ENCODE measurements around the gene CLIC4.

The CLIC4 gene

GRCh38 chr1:24862775-24863483 is 117.7 kb downstream of the CLIC4 start:
- DNase-seq: no peak

DNA sequence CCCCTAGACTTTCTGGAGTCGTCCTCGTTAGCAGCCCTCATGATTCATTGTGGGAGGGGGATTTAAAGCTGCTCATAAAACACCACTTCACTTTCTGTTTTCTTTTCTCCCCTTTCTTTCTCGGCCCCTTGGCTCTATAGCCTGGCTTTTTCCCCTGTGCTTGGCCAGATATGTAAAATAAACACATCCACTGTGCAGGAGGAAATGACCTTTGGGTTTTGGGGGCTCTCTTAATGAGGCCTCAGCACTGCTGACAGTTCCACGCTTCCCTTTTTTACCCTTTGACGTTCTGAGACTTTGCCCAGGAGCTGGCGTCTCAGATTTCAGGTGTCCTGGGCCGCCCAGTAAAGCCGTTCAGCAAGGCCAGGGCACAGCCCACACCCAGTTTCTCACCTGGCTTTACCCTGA is 119.1 kb downstream of the CLIC4 start:
- DNase-seq: no peak

DNA sequence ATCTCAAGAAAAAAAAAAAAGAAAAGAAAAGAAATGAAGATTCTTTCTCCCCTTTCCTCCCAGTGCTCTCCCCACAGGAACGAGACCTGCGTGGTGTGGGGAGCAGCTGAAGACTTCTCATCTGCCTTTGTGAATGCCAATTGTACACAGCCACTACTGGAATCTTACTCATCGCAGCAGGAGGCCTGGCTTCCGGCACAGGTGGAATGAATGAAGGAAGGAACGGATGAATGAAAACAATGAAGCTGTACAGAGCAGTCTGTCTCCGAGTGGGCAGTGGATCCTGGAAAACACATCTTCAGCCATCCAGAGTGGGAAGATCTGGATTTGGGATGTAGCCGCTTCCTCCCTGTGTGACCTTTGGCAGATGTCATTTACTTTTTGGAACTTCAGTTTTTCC is 119.9 kb downstream of the CLIC4 start:
- DNase-seq: no peak

- DNase-seq: no peak
These were observed 120.3 kb downstream of the CLIC4 start for GRCh38 chr1:24865587-24865986.

DNA sequence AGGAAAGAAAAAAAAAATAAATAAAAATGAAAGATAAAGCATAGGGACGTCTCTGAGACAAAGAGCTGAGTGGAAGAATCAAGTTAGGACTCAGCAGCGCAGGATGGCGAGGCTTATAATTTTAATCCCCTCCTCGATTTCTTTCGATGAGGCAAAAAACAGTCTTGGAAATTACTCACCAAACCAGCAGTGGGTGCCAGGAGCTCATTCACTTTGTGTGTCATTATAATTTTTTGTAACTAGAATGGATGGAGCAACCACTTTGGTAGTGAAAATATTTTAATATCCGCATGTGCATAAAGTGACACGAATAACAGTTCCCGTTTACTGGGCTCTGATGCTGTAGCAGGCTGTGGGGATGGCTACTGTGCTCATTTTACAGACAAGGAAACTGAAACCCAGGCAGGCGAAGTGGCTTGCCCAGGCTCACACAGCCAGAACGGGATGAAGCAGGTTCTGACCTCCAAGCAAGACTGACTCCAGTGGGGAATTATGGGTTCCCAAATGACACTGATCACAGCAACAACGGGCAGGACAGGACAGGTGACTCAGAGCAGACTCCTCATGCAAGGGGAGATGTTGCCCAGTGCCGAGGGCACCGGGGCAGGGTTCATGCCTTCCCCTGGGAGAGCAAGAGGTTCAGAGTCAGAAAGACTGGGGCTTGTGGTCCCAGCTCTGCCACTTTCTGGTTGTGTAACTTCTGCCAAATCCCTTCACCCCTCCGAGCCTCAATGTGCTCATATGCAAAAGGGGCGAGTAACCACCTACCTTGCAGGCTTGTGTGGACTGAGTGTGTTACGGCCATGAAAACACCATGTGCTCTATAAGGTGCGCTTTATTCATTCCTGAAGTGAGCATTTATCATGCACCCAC is 121.2 kb downstream of the CLIC4 start:
- no peak for DNase-seq

DNA sequence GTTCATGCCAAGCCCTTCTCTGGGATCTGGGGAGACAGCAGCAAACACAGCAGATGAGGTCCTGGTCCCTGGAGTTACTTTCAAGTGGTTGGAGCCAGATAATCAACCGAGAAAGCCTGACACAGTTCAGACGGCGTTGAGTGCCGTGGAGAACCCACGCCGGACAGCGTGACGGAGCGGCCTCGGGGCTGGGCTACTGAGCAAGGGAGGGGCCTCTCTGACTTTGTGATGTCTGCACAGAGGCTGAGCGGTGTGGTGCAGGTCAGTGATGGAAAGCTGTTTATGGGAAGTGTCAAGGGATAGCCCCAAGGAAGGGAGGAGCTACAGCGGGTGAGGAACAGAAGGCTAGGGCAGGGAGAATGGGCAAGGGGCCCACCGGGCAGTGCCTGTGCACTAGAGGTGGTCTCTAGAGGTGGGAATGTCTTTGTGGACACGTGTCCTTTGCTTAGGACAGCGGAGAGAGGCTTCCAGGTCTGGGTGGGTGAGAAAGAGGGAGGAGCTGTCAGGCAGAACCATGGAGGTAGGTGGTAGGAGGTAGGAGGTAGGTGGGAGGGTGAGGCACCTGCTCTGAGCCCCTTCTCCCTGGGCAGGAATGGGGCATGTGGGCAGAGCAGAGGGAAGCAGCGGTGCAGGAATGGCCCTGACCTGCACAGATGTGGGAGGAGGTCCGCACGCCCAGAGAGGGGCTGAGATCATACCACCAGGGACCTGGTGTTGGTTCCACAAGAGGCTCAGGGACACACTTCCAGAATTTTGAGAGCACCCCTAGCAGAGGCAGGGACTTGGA is 122.0 kb downstream of the CLIC4 start:
- DNase-seq: no peak

DNA sequence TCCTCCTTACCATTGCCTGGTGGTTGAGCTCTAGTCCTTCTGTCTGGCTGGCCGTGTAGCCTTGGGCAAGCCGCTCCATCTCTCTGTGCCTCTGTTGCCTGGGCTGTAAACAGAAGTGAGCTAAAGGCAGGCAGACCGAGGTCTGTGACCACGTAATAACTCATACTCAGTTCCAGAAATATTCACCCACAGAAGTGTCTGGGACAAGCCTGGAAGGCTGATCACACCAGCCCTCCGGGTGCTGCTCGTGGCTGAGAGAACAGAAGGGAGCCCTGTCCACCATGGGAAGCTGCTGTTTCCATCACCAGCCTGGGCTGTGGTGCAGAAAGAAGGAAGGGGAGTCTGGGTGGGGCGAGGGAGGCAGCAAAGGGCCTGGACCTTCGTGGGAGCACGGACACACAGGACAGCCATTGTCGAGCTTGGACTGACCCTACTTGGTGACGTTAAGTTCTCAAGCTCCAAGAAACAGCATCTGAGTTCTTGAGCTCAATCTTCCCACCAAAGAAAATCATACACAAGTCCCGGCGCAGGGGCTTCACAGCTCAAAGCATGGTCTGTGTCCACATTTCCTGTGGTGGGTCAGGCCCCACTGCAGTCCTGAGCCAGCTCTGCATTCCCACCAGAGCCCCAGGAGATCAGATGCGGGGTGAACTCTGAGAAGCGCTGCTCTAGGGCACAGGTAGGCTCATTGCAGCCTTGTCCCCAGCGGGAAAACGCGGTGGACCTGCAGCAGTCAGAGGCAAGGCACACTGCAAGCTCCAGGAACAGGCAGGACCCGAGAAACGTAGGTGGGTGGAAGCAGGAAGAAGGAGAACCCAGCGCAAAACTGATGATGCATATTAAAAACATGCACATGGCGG is 123.0 kb downstream of the CLIC4 start:
- no peak for DNase-seq

GRCh38 chr1:24870551-24871195 is 125.4 kb downstream of the CLIC4 start:
- peak in 1 of 2 donors; percentile 40 for DNase-seq

- no peak for DNase-seq
These were observed 126.2 kb downstream of the CLIC4 start for GRCh38 chr1:24871306-24871901.

DNA sequence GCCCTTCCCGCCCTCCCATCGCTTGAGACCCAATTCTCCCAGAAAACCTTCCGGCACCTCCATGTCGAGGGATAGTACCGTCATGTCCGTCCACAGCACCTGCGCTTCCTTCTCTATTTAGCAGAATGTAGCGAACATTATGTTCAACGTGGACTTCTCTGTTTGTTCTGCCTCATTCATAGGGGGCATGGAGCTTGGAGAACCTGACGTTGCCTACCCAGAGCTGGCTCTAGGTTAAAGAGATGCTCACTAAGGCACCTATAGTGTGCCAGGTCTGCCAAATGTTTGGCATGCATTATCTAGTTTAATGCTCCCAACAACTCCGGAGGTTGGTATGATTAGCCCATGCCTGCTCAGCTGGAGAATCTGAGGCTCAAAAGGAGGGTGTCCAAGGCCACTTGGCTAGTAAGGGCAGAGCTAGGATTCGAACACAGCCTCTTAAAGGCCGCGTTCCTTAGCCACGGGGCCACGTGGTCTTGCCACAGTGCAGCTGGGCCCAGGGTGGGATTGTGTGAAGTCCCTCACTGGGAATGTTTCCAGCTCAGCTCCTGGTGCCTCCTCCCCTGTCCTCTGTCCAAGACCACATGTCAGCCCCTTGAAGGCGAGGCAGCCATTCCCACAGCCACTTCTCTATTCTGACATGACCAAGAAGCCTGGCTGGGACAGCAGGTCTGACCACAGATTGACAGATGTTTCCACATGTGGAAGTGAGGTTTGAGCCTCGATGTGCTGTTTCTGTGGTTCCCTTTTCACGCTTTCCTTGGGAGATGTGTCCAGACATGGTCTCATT is 127.0 kb downstream of the CLIC4 start:
- DNase-seq: peak; percentile 50 to 56

DNA sequence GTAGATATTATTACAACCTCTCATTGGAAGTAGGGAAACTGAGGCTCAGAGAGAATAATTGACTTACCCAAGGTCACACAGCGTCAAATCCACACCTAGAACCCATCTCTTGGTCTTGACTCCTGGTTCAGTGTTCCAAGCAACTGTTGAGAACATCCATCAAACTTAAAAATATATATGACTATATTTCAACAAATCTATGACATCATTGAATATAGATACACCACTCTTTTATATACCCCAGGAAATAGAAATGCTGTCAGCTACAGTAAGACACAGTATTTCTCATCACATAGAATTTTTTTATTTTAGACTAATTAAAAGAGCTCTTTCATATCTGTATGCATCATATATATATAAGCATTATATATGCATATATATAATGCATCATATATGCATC is 127.9 kb downstream of the CLIC4 start:
- DNase-seq: no peak

GRCh38 chr1:24874056-24874455 is 128.8 kb downstream of the CLIC4 start:
- DNase-seq: no peak

- DNase-seq: no peak
These were observed 129.5 kb downstream of the CLIC4 start for GRCh38 chr1:24874611-24875234.

DNA sequence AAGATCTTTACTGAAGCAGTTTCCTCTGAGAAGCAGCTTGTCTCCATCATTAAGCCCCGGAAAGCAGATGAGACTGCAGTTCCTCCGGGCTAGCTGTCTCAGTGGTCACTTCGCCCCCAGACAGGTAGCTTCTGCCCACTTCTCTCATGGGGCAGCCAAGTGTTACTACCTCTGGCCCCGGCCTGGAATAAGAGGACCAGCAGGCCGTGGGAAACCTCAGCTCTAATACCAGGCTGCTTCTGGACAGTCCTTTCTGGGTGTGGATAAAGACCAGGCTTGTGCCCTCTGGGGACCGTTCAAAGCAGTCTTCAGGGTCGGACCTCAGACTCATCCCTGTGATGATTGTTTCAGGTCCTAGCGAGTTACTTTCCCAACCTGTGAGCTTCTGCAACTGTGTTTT is 130.0 kb downstream of the CLIC4 start:
- no peak for DNase-seq

- no peak for DNase-seq
These were observed 130.8 kb downstream of the CLIC4 start for GRCh38 chr1:24875991-24876506.

- no peak for DNase-seq
These were observed 132.8 kb downstream of the CLIC4 start for GRCh38 chr1:24878045-24878444.

DNA sequence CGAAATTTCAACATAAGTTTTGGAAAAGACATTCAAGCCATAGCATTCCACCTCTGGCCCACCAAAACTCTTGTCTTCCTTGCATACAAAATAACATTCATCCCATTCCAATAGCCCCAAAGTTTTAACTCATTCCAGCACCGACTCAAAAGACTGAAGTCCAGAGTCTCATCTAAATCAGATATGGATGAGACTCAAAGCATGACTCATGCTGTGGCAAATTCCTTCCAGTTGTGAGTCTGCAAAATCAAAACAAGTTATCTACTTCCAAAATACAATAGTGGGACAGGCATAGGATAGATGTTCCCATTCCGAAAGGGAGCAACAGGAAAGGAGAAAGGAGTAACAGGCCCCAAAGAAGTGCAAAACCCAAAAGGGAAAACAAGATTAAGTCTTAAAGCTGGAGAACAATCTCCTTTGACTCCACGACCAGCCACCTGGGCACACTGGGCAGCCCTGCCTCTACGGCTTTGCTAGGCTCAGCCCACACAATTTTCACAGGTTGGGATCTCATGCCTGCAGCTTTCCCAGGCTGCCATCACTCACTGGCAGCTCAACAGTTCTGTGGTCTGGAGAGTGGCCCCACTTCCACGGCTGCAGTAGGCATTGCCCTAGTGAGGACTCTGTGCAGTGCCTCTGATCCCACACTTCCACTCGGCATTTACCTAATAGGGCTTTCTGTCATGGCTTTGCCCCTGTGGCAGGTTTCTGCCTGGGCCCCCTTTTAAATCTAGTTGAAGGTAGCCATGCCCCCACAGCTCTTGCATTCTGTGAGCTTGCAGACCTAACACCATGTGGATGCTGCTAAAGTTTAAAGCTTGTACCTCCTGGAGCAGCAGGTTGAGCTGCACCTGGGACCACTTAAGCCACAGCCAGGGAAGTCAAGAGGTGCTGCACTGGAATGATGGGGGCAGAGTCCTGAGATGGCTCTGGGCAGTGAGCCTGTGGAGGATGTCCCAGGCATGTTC is 133.8 kb downstream of the CLIC4 start:
- DNase-seq: no peak

GRCh38 chr1:24881034-24881433 is 135.8 kb downstream of the CLIC4 start:
- no peak for DNase-seq

GRCh38 chr1:24884751-24885150 is 139.5 kb downstream of the CLIC4 start:
- DNase-seq: no peak
